NAMALWA (cell line): Measurements from ENCODE around the gene ANAPC2.
"Not testable (repeated sequence)": the region's sequence is repeated elsewhere in the genome, so short reads cannot be mapped to it uniquely, and the experiment has no call there.

ENCODE experiments used
- DNase-seq: peaks from one replicate; pipeline ENCODE4 v3.0.0-alpha.2; 2015; ENCODE audit warnings: low spot score

The ANAPC2 gene

GRCh38 chr9:137145731-137146526 lies 42.4 kb downstream of the ANAPC2 start:
- no peak for DNase-seq

DNA sequence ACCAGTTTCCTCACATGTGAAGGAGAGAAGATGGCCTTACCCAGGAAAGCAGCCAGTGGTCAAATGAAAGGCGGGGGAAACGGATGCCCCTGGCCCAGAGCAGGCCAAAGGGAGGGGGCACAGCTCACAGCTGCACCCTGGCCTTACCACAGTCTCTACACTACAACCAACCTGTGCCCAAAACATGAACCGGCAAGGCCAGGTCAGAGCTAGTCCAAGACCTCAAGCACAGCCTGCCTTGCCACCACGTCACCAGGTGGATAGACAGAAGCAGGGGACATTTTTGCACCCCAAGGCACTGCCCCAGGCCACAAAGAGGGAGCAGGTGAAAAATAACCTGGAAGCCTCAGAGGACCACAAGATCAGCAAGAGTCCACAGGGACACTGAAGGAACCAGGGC lies 44.9 kb downstream of the ANAPC2 start:
- DNase-seq: no peak

- DNase-seq: no peak
Measured at GRCh38 chr9:137141976-137142936, 46.1 kb downstream of the ANAPC2 start.

DNA sequence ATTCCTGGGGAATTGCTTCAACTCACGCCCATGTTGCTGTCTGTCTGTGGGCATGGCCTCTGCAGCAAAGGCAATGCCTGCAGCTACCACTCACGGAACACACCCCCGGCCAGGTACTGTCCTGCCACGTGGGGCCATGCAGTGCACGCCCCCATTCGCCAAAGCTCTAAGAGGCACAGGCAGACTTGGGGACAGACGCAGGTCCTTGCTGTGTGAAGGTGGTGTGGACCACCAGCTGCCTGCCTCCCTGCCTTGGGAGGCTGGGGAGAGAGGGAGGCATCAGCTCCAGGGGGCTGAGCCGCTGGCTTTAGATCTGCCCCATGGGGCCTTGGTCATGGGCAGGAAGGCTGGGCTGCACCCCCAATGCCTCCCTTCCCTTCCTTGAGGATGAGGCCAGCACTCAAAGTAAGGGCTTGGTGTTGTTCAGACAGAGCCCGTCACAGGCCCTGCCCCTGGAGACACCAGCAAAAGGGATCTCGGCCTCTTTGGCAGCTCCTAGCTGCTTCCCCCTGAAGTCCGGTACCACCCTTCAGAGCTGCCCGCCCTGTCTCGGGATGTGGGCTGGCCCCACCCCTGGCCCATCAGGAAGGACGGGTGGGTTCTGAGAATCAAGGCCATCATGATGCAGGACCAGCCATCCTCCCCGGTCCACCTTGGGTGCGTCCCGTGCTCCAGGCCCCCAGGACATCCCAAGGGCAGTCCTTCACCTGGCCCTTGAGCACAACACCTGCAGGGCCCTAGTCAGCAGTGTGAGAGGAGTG lies 47.1 kb downstream of the ANAPC2 start:
- DNase-seq: no peak

DNA sequence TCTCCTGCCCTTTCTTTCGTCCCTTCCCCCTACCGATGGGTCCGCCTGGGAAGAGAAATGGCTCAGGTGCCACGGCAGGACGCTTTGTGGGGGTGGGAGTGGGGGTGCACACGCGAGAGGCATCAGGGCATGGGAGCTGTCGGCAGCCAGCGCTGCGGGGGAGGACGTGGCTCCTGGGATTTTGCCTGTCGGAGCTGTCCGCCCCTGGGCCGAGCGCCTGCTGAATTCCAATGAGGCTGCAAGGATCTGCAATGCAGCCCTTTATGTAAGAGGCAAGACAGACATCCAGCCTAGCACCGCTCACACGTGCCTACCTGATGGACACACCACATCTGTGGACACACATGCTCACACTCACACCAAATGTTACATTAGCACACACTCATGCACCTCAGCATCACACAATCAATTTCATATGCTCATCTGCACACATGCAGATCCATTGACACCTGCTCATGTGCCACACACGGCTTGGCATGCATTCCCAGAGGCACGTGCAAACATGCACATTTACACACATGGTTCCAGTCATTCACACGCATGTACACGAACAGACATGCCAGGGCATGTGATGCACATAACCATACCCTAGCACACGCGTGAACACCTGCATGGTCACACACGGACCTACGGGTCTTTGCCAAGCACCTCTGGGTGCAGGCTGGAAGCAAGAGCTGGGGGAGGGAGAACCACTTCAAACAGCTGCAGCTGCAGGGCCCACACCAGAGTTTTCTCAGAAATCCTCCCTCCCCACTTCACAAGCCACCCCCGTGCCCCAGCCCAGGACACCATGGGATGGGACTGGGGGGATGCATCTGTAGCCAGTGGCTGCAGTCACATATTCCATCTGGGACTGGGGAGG lies 48.0 kb downstream of the ANAPC2 start:
- peak; percentile 50 for DNase-seq

- no peak for DNase-seq
Measured at GRCh38 chr9:137139468-137140150, 48.8 kb downstream of the ANAPC2 start.

GRCh38 chr9:137138722-137139467 lies 49.5 kb downstream of the ANAPC2 start, which contains the start of gene GRIN1:
Gene GRIN1, plus strand, starts transcription at chr9:137139154. Its CDS starts 333 bp downstream, at chr9:137139487.
- no peak for DNase-seq

GRCh38 chr9:137138058-137138721 lies 50.2 kb downstream of the ANAPC2 start:
- DNase-seq: peak; percentile 85

- DNase-seq: no peak
Measured at GRCh38 chr9:137136881-137137607, 51.3 kb downstream of the ANAPC2 start.

DNA sequence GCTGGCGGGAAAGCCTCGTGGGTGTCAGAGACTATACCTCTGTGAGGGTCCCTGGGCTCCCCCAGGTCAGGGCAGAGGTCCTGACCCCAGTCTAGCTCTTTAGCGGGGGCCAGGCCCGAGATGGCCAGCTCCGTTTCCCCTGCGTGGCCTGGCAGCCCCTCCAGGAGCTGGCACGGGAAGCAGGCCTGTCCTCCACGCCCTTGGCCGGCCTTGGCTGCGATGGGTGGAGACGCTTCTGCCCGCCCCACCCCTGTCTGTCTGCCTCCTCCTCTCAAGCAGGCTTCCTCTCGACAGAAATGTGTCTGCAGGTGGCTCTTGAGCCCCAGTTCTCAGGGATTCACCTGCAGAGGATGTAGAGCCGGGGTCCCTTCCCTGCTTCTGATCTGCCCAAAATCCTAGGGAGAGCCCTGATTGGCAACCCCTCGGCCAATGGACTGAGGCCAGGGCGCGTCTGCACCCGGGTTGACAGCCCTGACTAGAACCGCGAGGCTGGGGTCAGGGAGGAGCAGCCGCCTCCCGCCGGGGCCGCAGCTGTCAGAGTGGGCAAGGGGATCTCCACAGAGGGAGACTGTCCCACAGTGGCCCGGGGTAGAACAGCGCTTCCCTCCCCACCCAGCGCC lies 52.0 kb downstream of the ANAPC2 start:
- DNase-seq: no peak

GRCh38 chr9:137135154-137135553 lies 53.2 kb downstream of the ANAPC2 start:
- not testable (repeated sequence) for DNase-seq

DNA sequence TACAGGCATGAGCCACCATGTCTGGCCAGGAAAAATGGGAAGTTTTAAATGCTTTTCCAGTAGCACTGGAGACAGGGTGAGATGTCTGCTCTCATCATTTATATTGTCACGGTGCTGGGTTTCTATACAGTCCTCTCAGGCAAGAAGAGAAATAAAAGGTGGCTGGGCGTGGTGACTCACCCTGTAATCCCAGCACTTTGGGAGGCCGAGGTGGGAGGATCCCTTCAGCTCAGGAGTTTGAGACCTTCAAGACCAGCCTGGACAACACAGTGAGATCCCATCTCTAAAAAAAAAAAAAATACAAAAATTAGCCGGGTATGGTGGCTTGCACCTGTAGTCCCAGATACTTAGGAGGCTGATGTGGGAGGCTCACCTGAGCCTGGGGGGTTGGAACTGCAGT lies 54.2 kb downstream of the ANAPC2 start:
- DNase-seq: no peak

- DNase-seq: no peak
Measured at GRCh38 chr9:137130176-137130755, 58.1 kb downstream of the ANAPC2 start.

DNA sequence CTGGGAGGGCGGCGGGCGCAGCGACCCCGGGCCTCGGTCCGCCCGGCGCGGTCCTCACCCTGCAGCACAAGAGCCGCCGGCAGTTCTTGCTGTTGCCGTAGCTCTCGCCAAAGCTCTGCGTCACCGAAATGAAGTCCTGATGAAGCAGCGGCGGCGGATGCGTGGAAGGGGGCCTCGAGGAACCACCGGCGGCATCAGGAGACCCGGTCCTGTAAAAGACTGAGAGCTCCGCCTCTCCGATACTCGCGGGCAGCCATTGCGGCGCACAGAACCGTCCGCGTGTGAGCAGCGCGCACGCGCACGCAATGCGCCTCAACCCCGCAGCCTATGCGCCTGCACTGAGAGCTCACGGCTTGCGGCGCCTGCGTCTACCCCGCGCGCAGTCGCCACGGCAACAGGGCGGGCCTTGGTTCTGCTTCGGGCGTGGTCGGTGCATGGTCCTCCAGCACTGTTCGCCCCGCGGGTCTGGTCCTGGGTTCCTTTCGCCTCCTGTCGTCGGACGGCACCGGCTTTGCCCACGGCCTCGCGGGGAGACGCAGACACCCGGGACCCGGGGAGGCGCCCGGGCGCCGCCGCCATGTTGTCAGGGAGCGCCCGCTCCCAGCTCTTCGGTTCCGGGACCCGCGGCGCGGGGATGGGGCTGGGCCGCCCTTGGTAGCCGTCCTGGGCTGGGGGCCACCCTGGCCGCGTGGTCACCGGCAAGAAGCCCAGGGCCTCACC lies 58.7 kb downstream of the ANAPC2 start:
- DNase-seq: peak; percentile 96

GRCh38 chr9:137128862-137129455 lies 59.4 kb downstream of the ANAPC2 start:
- DNase-seq: no peak

DNA sequence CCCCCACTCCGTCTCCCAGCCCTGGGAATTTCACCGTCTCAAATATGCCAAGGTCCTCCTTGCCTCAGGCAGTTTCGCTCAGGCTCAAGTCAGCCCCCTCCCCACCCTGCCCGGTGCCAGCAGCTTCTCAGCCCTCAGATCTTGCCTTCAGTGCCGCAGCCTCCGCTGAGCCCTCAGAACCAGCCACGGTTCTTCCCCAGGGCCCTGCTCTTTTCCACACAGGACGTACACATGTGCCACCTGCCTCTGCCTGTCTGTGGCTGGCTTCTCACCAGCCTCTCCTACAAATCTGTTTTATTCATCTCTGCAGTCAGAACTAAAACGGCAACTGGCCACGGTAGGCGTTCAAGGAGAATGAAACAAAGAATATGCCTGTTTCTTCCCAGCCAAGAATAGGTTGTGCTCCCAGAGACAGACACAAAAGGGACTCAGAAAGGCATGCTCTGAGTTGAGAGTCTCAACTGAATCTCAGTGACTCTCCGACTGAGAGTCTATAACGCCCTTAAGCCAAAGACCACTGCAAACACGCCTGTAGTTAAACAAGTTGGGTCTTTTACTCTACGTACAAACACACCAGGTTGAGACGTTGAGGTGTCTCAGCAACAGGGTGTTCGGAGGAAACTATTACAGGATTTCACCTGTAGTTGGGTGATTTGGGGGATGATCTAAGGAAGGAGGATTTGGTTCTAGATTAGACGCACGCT lies 60.0 kb downstream of the ANAPC2 start:
- DNase-seq: peak; percentile 65
